NK-92 (cell line): ENCODE data around the gene TBX19.

ENCODE experiments used
- DNase-seq: peaks from one replicate; lab custom pipeline; 2025; ENCODE audit not compliant: unreplicated experiment; lab: John Stamatoyannopoulos, UW

Gene TBX19

GRCh38 chr1:168320149-168320548, 39.5 kb downstream of the TBX19 start:
- DNase-seq = no peak

- DNase-seq = no peak
Measured at GRCh38 chr1:168320800-168321450, 40.2 kb downstream of the TBX19 start.

- DNase-seq = no peak
Measured at GRCh38 chr1:168321945-168322344, 41.3 kb downstream of the TBX19 start.

DNA sequence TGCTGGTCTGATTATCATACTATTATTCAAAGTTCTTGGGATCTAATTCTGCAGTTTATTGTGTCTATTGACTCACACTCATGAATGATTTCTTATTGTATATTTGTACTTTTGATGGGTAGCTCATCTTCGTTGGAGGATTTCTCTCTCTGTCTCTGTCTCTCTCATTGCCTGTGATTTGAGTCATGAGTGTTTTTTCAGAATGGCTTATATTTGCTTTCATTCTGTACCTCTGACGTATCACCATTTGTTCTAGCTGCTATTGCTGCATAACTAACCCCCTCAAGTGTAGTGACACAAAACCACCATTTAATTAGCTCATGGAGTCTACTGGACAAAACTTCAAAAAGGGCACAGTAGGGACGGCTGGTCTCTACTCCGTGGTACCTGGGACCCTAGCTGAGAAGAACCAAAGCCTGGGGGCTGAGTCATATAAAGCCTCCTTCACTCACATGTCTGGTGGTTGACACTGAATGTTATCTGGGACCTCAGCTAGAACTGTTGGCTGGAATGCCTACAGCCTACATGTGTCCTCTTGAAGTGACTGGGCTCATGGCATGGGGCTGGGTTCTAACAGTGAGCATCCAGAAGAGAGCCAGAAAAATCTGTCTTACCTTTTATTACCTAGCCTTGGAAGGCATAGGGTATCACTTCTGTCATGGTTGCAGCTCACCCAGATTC, 44.2 kb downstream of the TBX19 start:
- DNase-seq = no peak

- DNase-seq = no peak
Measured at GRCh38 chr1:168328731-168329364, 48.2 kb downstream of the TBX19 start.

GRCh38 chr1:168330285-168330684, 49.6 kb downstream of the TBX19 start:
- DNase-seq = no peak

- no peak for DNase-seq
Measured at GRCh38 chr1:168331569-168331968, 50.9 kb downstream of the TBX19 start.

DNA sequence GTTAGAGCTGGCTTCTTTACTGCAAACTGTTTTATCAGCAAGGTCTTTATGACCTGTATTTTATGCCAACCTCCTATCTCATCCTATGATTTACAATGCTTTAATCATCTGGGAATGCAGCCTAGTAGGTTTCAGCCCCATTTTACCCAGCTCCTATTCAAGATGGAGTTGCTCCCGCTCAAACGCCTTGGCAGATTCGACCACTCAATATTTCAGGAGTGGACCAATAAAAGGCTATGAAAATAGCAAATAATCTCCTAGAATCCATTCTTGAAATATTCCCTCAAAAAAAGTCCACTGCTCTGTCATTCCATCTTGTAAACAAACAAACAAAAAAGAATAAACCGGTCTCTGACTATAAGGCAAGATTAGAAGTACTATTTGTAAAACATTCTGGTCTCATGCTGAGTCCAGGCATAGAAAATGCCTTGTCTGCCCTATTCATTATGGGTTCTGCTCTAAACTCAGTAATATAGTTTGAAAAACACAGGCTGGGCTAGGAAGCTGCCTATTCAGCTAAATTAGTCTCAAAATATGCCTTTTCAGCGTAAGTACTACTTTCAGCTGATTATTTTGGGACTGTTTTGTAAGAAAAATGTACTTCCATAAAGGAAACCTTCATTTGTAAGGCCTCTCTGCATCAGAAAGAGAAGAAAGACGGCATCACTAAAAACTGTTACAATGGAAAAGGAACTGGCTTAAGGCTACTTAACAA, 53.0 kb downstream of the TBX19 start:
- no peak for DNase-seq

- no peak for DNase-seq
Measured at GRCh38 chr1:168335500-168335899, 54.8 kb downstream of the TBX19 start.

GRCh38 chr1:168338589-168339503, 58.2 kb downstream of the TBX19 start:
- no peak for DNase-seq

GRCh38 chr1:168340781-168341482, 60.3 kb downstream of the TBX19 start:
- DNase-seq = no peak

- no peak for DNase-seq
Measured at GRCh38 chr1:168341483-168341975, 60.9 kb downstream of the TBX19 start.

GRCh38 chr1:168342572-168343280, 62.0 kb downstream of the TBX19 start:
- no peak for DNase-seq

DNA sequence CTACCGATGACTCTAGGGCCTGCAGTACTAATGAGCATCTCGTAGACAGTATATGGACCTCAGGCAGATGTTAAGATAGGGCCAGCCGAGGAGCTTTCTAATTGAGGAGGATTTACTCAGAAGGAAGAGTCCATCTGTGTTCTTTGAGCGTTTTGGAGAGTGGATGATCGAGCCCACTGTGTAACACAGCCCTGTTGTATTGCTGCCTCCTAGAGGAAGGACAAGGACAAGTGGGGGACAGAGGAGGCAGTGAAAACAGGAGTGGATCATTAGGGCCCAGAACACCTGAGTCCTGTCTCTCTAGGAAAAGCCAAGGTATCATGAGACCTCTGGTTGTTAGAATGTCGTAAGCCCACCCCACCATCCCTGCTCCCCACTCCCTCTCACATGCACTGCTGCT, 62.9 kb downstream of the TBX19 start:
- DNase-seq = no peak

- DNase-seq = no peak
Measured at GRCh38 chr1:168344517-168344916, 63.8 kb downstream of the TBX19 start.

DNA sequence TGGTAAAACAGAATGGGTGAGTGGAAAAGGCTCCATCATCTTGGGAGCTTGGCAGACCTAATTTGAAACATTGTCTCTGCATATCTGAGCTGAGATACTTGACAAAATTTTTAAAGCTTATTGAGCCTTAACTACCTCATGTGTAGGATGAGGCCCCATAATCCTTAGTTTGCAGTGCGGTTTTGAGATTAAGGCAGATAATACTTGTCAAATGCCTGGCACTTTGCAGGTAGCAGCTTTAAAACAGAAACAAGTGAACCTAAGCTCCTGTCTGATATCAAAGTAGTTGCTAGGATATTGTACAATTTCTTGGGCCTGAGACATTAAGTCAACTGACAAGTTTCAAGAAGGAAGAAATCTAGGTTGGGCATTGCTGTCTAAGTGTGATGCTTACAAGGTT, 65.3 kb downstream of the TBX19 start:
- no peak for DNase-seq

DNA sequence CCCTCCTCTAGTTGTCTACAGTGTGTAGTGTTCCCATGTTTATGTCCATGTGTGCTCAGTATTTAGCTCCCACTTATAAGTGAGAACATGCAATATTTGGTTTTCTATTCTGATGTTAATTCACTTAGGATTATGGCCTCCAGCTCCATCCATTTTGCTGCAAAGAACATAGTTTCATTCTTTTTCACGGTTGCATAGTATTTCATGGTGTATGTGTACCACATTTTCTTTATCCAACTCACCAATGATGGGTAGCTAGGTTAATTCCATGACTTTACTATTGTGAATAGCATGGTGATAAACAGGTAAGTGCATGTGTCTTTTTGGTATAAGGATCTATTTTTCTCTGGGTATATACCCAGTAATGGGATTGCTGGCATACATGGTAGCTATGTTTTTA, 67.0 kb downstream of the TBX19 start:
- no peak for DNase-seq

GRCh38 chr1:168348146-168348709, 67.6 kb downstream of the TBX19 start:
- DNase-seq = no peak
